ENCODE data around the gene HPRT1. TPM values are rescaled to one million over a fixed set of nuclear protein-coding genes. Genes with fewer than 3 reads are reported as not detected.

HPRT1 gene
- total RNA-seq, 1 donor from 2014 or later: 20.3 TPM

GRCh38 chrX:134476284-134476683 is 16.3 kb downstream of the HPRT1 start:
- Mint-ChIP-seq H3K4me3 (no peak overlapping the region), H3K9me3 (no peaks in the 10 kb centered on the region), H3K27me3 (ENCODE audit: low read depth) (no peaks in the 10 kb centered on the region), H3K4me1 (no peaks in the 10 kb centered on the region), H3K36me3 (ENCODE audit: low read depth) (peaks cover 2% of the 10 kb centered on the region), H3K27ac (ENCODE audit: unreplicated experiment) (no peak overlapping the region)
- no peak for DNase-seq (ENCODE audit: low read depth, low spot score)
- no peak for TF ChIP-seq CTCF (conservative IDR thresholded peaks at IDR 0.05)

GRCh38 chrX:134478374-134478773 is 18.4 kb downstream of the HPRT1 start:
- Mint-ChIP-seq H3K9me3 (no peaks in the 10 kb centered on the region), H3K4me3 (no peak overlapping the region), H3K36me3 (ENCODE audit: low read depth) (peaks cover 2% of the 10 kb centered on the region), H3K27me3 (ENCODE audit: low read depth) (no peaks in the 10 kb centered on the region), H3K4me1 (no peaks in the 10 kb centered on the region), H3K27ac (ENCODE audit: unreplicated experiment) (no peak overlapping the region)
- no peak for DNase-seq (ENCODE audit: low read depth, low spot score)
- no peak for TF ChIP-seq CTCF (conservative IDR thresholded peaks at IDR 0.05)

DNA sequence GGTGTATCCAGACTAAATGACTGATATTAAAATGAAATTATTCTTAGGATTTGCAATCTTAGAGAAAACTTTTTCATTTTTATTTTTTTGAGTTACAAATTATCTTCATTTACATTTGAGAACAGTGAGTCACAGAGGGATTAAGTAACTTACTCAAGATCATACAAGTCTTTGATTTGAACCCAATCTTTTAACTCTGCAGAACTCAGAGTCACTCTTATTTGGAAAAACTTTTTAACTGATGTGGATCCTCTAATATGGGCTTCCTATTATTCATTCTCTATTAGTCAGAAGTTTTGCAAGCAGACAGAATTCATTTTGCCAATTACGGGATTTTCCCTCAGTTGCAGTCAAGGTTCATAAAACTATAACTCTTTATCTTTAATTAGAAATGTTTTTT is 20.1 kb downstream of the HPRT1 start:
- H3K4me1 Mint-ChIP-seq: no peaks in the 10 kb centered on the region
- no peaks in the 10 kb centered on the region for H3K9me3 Mint-ChIP-seq
- H3K27ac Mint-ChIP-seq (ENCODE audit: unreplicated experiment): no peak overlapping the region
- DNase-seq (ENCODE audit: low read depth, low spot score): no peak
- no peaks in the 10 kb centered on the region for H3K27me3 Mint-ChIP-seq (ENCODE audit: low read depth)
- H3K4me3 Mint-ChIP-seq: no peak overlapping the region
- no peak for TF ChIP-seq CTCF (conservative IDR thresholded peaks at IDR 0.05)
- peaks cover 1% of the 10 kb centered on the region for H3K36me3 Mint-ChIP-seq (ENCODE audit: low read depth)

DNA sequence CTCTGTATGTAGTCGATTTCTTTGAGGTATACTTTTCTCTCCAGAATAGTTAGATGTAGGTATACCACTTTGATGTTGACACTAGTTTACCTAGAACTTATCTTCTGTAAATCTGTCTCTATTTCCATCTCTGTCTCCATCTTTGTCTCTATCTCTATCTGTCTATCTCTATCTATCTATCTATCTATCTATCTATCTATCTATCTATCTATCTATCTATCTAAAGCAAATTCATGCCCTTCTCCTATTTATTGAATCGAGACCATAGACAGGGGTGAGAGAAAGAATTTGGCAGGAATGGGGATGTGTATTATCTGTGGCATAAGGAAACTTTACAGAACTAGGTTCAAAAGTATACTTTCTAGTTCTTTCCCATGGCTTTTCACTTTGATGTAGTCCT is 21.4 kb downstream of the HPRT1 start:
- Mint-ChIP-seq H3K4me3 (no peak overlapping the region), H3K9me3 (no peaks in the 10 kb centered on the region), H3K36me3 (ENCODE audit: low read depth) (peaks cover 5% of the 10 kb centered on the region), H3K27me3 (ENCODE audit: low read depth) (no peaks in the 10 kb centered on the region), H3K4me1 (no peaks in the 10 kb centered on the region), H3K27ac (ENCODE audit: unreplicated experiment) (no peak overlapping the region)
- DNase-seq (ENCODE audit: low read depth, low spot score): no peak
- no peak for TF ChIP-seq CTCF (conservative IDR thresholded peaks at IDR 0.05)

GRCh38 chrX:134482371-134482770 is 22.4 kb downstream of the HPRT1 start:
- Mint-ChIP-seq H3K27me3 (ENCODE audit: low read depth) (no peaks in the 10 kb centered on the region), H3K36me3 (ENCODE audit: low read depth) (peaks cover 5% of the 10 kb centered on the region), H3K9me3 (no peaks in the 10 kb centered on the region), H3K27ac (ENCODE audit: unreplicated experiment) (no peak overlapping the region), H3K4me3 (no peak overlapping the region), H3K4me1 (no peaks in the 10 kb centered on the region)
- DNase-seq (ENCODE audit: low read depth, low spot score): no peak
- no peak for TF ChIP-seq CTCF (conservative IDR thresholded peaks at IDR 0.05)

DNA sequence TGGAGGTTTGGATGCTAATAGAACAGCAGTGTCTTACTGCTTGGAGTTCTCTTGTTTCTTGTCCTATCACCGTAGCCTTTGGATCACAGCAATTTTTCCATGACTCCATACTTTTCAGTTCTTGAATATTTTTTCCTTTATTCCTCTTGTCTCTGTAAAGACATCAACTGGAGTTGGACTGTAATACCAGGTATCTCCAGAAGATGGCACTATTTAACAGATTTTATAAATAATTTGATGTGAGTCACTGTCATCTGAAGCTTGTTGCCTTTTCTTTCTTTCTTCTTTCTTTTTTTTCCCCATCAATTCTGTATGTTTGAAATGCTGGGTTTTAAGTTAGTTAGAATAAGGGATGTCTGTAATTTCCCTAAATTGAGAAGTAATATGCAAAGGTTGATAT is 24.1 kb downstream of the HPRT1 start:
- TF ChIP-seq CTCF (conservative IDR thresholded peaks at IDR 0.05): peak; percentile 74
- DNase-seq (ENCODE audit: low read depth, low spot score): no peak
- peaks cover 5% of the 10 kb centered on the region for H3K36me3 Mint-ChIP-seq (ENCODE audit: low read depth)

More for the DNA sequence above, 24.1 kb downstream of the HPRT1 start:
- Mint-ChIP-seq H3K27me3 (ENCODE audit: low read depth) (no peaks in the 10 kb centered on the region), H3K4me3 (no peak overlapping the region), H3K27ac (ENCODE audit: unreplicated experiment) (no peak overlapping the region), H3K4me1 (no peaks in the 10 kb centered on the region), H3K9me3 (no peaks in the 10 kb centered on the region)
